HL-60/S4 treated with phorbol 12-myristate 13-acetate at 8.2 ng/mL for 4 days and 3 days (cell line): ENCODE measurements around the gene NINJ1.

ENCODE experiments used
- in situ Hi-C: fragments of 300-500 bp; cut with MboI; formaldehyde crosslinking; loops from 2 replicates; pipeline ENCODE4 v1.15.0; 2022; ENCODE audit warnings: low sequenced_read_pairs

NINJ1 gene

GRCh38 chr9:93090091-93090655 lies 43.9 kb downstream of the NINJ1 start:
- in situ Hi-C loops = no loop called here

- in situ Hi-C loops = no loop called here
Measured at GRCh38 chr9:93089481-93089991, 44.5 kb downstream of the NINJ1 start.

- in situ Hi-C loops = no loop called here
Measured at GRCh38 chr9:93089024-93089423, 45.0 kb downstream of the NINJ1 start.

GRCh38 chr9:93088656-93089015 lies 45.4 kb downstream of the NINJ1 start:
- in situ Hi-C loops = no loop called here

- in situ Hi-C loops = no loop called here
Measured at GRCh38 chr9:93087971-93088655, 45.9 kb downstream of the NINJ1 start.

GRCh38 chr9:93086447-93087224 lies 47.4 kb downstream of the NINJ1 start:
- in situ Hi-C loops = no loop called here

- in situ Hi-C loops = no loop called here
Measured at GRCh38 chr9:93085676-93086075, 48.4 kb downstream of the NINJ1 start.

GRCh38 chr9:93084471-93084881 lies 49.6 kb downstream of the NINJ1 start:
- in situ Hi-C loops = no loop called here

- in situ Hi-C loops = no loop called here
Measured at GRCh38 chr9:93083592-93084470, 50.2 kb downstream of the NINJ1 start.

- in situ Hi-C loops = no loop called here
Measured at GRCh38 chr9:93082841-93083411, 51.1 kb downstream of the NINJ1 start.

- in situ Hi-C loops = no loop called here
Measured at GRCh38 chr9:93081931-93082330, 52.1 kb downstream of the NINJ1 start.

GRCh38 chr9:93081081-93081529 lies 52.9 kb downstream of the NINJ1 start:
- in situ Hi-C loops = no loop called here

- in situ Hi-C loops = no loop called here
Measured at GRCh38 chr9:93080406-93080805, 53.6 kb downstream of the NINJ1 start.

- in situ Hi-C loops = no loop called here
Measured at GRCh38 chr9:93079371-93079770, 54.7 kb downstream of the NINJ1 start.

- in situ Hi-C loops = no loop called here
Measured at GRCh38 chr9:93077811-93078210, 56.2 kb downstream of the NINJ1 start.

- in situ Hi-C loops = no loop called here
Measured at GRCh38 chr9:93077367-93077766, 56.7 kb downstream of the NINJ1 start.

GRCh38 chr9:93076792-93077128 lies 57.3 kb downstream of the NINJ1 start:
- in situ Hi-C loops = no loop called here

GRCh38 chr9:93076101-93076791 lies 57.8 kb downstream of the NINJ1 start:
- in situ Hi-C loops = no loop called here

GRCh38 chr9:93072383-93072795 lies 61.7 kb downstream of the NINJ1 start:
- in situ Hi-C loops = no loop called here
